GM04503 (cell line): ENCODE results near the gene FGF12.

Experiments
- DNase-seq: peaks from one replicate; pipeline ENCODE4 v3.0.0-alpha.2; 2012; ENCODE audit warnings: low read depth

Gene FGF12

DNA sequence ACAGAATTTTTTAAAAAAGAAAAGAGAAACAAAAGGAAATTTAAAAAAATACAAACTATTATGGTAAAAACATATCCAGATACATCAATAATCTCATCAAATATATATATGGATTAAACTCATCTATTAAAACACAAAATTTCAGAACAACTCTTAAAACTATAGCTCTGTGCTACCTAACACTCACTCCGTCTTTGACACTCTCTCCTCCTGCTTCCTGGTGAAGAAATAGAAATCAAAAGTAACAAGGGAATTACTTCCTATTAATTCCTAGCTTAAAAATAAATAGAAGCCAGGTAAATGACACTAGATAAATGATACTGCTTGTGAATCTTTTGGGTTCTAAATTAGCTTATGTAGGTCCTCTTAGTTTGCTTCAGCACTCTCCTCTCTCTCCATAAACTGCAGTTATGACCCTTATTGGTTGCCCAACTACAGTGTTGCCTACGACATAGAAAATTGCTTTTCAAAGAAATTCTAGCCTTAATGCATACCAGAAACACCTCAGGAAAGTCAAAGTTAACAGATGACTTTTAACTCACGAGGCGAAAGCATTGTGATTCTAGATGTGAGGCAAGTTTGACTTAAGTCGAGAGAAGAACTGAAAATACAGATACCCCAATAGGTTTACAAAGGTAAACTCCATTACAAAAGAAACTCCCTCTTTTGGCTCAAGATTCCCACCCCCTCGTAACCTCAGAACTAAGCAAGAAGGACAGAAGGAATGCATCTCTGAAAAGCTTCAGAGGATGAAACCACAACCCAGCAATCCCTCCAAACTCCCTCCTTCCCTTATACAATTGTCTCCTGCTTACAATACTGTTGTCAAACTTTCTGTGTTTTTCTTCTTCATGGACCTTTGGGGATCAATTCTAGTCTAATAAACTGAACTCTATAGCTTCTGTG, 394.7 kb downstream of the FGF12 start:
- no peak for DNase-seq

DNA sequence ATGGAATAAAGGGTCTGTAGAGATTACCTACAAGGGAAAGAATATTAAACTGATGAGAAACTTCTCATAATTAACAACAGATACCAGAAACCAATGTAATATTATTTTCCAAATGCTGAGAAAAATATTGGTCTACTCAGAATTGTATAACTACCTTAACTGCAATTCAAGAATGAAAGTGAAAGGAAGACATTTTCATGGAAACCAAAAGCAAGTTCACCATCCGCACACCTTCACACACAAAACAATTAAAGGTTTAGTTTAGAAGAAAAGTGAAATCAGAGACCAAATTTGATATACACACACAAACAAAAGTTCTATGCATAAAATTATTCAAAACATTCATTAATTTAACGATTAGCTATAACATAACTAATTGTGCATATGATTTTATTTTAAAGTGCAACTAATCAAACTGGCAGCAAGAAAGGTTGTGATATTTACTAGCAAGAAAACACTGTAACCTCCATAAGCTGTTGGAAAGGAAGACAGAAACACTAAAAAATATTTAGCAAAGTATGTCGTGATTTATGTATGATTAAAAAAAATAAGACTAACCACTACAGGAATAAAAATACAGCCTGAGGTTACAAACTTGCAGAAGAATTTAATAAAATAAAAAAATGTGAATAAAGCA, 395.5 kb downstream of the FGF12 start:
- no peak for DNase-seq

DNA sequence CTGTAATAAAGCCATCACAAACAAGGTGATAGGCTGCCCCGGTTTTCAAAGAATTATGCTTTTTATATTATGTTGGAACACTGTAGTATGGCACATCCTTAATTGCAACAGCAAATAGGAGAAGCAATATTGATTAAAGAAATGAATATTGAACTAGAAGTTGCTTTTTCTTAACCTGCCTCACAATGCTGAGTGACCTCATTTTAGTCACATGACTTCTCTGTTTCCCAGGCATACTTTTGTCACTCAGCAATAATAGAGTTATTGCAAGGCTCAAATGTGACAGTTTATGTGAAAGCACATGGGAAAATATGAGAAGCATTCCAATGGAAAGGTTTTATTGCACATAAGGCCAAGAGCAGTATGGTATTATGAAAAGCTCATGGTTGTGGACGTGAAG, 400.7 kb downstream of the FGF12 start:
- DNase-seq = no peak

DNA sequence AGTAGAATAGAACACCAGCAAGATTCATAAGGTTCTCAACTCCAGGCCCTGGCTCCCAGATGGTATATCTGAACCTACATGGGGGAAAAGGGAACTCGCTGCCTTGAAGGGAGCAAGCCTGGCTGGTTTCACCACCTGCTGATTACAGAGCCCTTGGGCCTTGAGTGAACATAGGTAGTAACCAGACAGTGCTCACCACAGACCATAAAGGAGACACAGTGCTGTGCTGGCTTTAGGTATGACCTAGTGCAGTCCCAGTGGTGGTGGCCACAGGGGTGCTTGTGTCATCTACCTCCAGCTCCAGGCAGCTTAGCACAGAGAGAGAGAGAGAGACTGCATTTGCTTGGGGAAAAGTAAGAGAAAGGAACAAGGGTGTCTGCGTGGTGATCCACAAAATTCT, 409.8 kb downstream of the FGF12 start:
- no peak for DNase-seq

DNA sequence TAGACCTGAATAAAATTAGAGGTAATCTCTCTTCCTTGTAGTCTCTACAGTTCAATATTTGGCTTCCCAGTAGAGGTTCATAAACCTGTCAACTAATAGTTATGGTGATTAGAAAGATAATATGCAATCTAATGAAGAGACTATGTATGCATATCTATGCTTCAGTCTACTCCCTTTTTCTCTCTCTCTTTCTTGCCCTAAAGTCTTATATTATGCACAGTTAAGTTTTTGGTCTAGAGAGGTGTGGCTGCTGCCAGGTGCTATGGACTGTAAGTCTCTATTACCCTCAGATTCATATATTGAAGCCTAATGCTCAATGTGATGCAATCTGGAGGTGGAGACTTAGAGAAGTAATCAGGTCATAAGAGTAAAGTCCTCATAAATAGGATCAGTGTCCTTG, 413.7 kb downstream of the FGF12 start:
- no peak for DNase-seq

DNA sequence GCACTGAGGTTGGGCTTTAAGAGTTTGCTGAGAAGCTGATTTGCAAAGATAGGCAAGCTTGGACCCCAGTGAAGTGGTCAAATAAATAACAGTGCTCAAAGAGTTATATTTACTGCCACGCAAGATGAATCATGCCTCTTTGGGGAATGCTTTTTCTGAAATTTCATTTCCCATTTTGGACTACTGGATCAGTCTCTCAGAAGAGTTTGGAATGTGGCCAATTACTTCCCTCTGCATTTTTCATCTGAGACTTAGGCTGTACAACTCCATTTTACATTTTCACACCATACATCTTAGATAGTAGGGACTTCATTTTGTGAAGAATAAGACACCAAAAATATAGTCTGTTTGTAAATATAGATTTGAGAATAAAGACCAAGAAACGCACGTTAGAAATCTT, 419.7 kb downstream of the FGF12 start:
- DNase-seq = no peak

DNA sequence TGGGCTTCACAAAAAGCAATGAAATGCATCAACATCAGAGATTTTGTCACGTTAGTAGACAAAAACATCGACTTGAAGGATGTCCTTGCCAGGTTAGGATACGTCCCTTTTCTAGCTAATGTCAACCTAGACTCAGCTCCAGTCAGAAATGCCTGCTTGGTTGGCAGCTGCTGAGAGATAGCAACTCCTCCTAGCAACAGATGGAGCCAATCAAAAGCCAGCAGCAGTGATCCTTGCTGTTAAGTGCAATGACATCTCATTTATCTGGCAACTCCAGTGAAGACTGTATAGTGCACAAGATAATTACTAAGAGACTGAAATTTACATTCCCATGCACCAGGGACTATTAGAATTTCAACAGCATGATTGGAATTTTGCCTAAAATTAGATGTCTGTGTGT, 424.1 kb downstream of the FGF12 start:
- DNase-seq = no peak

DNA sequence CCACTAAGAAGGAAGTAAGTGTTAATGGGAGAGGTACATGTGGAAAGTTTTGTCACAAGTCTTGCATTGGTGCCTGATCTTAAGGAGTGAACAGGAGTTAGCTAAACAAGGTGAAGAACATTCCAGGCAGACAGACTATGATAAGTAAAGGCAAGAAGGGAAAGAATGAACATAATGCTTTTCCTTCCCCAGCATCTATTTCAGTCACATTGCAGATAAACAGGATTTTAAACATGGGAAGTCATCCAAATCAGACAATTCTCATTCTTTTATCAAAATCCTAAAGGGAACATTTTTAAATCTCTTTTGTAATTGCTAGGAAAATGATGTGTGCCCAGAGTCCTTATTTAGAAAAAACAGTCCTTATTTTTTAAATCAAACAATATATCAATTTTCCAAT, 424.6 kb downstream of the FGF12 start:
- DNase-seq = no peak

DNA sequence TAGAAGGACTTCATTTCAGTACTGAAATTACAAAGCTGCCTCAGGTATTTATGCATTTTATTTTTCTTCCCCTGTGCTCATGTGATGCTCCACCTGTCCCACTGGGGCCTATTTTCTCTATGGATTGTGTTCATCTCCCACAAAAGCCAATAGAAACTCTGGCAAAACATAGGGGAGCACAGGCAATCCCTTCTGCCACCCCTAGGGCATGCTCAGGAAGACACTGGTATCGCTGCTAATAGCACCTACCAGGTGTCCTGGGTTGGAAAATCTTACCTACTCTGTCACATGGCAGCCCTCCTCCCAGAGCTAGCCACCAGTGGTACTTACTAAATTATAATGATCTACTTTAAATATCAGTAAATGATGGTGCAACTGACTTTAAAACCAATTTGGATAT, 427.4 kb downstream of the FGF12 start:
- DNase-seq = no peak

DNA sequence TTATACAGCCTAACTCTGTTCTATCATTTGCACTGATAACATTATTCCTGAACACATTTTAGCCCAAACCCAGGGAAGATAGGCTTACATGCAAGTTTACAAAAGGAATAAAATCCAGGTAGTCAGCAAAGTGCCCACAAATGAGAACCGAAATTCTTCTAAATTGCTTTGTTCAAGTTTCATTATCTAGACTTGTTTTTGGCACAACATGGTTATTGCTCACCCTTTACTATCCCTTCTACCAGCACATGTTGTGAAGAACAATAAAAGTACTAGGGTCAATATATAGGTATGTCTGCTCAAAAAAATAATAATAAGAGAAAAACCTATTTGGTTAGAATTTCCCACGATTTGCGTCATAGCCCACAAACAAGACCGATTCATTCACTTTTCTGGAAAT, 430.5 kb downstream of the FGF12 start:
- DNase-seq = no peak

DNA sequence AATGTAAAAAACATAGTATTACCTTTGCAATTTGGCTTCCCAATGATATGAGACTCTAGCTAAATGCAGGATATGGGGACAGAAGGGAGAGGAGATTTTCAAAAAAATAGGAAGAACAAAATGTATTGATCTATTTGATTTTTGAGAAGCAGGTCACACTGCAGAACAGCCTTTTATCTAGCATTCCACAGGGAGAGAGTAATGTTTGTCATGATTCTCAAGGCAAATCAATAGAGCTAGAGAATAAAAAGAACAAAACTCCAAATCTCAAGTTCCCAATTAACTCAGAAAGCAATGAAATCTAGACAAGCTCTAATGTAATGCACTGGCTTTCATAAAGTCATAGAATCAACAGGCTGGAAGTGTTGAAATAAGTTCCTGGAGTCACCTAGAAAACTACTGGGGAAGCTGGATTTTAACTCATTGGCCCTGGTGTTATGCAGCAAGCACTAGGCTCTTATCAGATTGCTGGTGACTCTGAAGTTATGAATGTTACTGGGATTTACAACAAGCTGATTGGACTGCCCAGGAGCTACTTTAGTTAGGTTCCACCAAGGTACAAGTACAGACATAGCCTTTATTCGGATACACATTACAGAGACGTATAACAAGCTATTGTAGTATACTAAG, 442.8 kb downstream of the FGF12 start:
- no peak for DNase-seq

DNA sequence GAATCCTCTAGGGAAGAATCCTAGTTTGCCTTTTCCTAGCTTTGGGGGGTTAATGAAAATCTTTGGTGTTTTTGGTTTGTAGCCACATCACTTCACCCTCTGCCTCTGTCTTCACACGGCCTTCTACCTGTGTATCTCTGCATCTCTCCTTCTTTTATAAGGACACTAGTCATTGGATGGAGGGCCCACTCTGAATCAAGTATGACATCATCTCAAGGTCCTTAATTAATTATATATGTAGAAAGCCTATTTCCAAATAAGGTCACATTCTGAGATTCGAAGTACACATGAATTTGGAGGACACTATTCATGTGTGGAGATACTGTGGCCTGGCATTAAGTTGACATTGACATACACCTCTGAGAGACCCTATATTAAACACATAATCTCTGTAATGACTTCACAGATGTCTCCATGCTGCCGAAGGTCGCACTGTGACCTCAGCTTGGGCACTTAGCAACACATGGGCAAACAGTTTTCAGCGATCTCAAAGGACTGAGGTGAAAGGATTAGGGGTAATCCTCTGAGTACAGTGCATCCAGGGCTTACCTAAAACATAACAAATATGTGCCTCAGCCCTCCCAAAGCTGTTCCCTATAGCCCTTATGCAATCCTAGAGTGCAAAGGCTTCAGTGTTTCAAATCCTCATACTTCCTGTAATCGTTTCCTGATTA, 446.0 kb downstream of the FGF12 start:
- DNase-seq = no peak

DNA sequence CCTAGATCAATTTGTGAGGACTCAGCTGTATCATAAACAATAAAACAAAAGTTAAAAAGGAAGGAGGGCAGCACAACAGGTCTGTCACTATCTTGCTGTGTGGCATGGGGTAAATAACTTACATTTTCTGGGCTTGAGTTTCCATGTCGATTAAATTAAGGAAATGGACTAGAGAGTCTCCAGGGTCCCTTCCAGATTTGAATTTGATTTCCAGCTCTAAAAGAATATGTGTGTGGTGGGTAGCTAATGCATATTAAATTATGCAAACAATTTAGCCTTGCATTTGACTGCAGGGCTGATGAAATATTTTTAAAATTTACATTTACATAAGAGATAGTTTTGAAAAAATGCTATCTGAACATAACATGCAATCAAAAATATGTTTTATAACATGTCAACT, 447.7 kb downstream of the FGF12 start:
- DNase-seq = no peak

DNA sequence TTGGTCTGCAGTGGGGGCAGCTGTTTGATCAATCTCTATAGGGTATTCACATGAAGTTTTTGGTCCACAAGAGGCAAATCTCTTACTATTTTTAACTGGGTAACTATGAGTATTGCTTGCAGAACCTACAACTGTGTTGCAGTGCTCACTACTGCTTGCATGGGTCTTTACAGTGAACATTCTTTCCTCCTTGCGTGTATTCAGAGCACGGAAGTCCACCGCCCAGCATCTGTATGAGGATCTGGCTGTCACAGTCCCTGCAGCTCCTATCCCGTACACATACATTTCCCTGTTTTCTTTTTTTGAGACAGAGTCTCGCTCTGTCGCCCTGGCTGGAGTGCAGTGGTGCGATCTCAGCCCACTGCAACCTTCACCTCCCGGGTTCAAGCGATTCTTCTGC, 449.9 kb downstream of the FGF12 start:
- DNase-seq = no peak

DNA sequence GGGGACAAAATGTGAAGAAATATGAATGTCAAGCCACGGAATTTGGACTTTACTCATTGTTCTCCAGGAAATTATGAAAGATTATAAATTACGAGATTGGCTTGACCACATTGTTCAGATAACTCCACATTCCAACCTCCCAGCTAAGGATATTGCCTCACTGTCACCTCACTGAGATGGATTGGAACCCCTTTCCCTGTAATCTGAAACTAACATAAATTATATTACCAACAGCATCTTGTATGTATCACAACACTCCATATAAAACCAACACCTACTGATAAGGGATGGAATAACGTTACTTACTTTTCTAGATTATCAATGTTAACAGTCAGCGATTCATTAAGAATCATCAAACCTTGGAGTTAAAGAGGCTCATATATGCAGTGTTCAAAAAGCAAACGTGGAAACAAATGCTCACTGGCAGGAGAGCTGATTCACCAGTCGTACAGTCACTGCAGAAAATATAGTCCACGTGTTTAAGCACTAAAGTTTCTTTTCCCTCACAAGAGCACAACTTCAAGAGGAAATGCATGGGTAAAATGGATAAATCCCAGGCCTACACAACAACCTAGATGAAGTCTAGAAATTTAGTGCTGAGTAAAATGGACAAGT, 451.5 kb downstream of the FGF12 start:
- no peak for DNase-seq

DNA sequence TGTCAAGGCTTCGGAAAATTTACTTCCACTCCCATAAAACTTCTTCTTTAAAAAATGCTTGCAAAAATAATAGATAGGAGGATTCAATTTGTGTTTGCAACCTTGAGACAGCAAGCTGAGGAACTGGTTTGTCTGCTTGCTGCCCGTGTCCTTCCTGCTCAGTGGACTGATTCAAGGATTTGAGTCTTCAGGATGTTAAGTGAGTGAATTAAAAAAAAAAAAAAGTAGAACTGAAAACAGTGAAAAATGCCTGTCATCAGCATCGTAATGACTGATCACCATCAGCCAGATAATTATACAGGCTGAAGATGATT, 453.7 kb downstream of the FGF12 start:
- no peak for DNase-seq

DNA sequence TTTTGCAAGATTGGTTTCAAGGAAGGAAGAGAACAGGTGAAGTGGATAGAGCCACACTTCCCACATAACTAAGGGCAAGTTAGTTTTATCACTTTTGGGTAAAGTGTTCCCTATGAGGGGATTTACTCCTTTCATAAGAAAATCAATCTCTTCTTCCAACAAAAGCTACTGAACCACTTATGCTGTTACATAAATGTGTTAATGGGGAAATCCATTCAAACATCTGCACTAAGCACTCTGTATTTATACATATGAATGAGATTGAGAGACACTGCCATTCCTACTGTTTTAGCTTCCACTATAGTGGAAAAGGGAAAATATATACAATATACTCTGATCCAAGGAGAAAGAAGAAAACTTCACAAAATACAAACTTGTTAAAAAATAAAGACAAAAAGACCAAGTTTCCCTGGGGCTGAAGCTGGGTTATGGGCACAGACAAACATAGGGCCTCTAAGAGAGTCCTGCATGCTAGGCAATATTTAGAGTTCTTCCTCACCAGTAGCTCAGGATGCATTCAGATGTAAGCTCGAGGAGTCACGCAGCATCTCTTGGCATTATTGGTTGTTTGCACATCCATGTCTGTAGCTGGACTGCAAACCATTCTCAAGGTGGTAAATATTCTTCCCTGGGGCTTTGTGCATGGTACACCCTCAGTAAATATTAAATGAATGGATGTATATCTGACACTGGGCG, 454.2 kb downstream of the FGF12 start:
- no peak for DNase-seq

DNA sequence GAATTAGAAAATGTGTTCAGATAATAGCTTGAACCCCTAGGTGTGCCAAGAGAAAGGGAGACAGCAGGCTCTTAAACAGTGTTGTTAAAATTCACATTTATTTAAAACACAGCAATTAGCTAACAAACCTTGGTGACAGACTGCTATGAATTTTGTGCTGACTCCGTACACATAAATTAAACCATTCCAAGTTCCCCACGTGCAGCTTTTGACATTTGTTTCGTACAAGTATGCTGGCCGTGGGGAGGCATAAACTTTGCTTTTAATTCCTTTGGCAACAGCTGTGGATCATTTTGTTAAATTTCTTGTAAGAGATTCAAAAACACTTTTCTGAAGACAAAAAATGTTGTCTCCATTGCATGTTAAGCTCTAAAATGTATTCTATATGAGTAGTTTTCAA, 465.3 kb downstream of the FGF12 start:
- no peak for DNase-seq

DNA sequence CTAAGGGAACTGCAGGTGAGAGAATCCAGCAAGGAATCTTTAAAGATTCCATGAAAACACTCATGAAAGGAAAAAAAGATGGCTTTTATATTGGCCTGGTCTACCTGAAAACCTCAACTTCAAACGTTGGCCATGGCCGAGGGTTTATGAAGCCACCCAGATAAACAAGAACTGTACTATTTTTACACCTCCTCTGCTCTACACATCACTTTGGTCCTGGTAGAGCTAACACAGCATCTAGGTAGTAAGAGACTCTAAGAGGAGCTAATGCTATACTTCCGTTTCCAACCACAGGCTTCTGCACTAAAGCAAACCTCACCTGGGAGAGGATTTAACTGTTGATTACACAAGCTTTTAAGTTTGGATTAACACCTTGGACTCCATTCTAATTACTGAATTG, 466.2 kb downstream of the FGF12 start:
- DNase-seq = no peak

DNA sequence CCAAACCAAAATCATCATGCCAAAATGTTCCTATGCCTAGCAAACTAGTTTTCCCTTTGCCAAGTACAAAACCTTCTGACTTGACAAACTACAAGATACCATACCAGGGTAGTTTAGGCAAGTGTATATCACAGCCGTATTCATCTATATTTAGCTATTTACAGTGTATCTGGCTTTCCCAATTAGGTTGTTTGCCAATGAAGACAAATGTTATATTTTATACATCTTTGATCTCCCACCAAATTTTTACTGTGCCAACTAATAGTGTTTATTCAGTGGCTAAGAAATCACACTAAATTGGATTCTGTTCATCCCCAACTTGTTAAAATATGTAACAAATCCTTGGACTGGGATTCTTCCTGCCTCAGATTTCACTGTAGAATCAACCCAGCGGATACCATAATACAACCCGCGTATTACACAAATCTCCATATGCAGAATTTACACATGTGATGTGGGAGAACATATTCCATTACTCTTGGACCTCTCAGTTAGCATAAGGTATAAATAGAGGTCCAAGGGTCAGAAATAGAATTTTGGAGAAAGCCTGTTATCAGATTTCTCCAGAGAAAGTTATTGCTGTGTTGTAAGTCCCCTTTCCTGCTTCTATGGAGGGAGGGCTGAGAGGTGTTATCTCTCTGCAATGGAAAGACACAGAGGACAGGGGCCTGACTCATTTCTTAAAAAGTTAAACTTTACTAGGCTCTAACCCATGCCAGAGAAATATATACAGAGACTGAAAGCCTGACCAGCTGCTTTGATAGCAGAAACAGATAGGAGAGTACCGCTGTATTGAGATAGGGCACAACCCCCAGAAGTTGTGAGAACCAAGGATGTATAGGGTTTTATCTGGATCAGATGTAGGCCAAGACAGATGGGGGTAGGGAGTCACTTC, 467.0 kb downstream of the FGF12 start:
- no peak for DNase-seq

DNA sequence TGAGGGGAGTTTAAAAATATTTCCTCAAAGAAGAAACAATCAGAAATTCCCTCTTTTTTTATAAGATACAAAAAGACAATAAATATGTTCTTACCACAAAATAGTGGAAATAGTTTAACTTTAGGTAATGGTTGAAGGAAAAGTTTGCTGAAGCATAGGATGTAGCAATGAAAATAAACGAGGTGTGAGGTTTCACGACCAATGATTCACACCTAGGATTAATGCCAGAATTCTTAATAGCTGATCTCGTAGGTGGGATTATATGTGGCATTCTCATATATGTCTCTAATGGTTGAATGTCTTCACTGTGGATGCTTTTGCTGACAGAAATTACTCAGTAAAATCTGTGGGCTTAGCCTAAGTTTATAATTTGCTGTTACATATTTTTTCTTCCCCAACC, 467.7 kb downstream of the FGF12 start:
- no peak for DNase-seq
